NCI-H446 treated with DMSO at 0.1 percent for 48 hours (cell line): Measurements from ENCODE around the gene PRR9.
"Not testable (repeated sequence)": the region's sequence is repeated elsewhere in the genome, so short reads cannot be mapped to it uniquely, and the experiment has no call there.

Source experiments
- DNase-seq: peaks from one replicate; lab custom pipeline; 2025; lab: John Stamatoyannopoulos, UW

Gene PRR9

GRCh38 chr1:153229076-153229829 lies 11.9 kb downstream of the PRR9 start:
- DNase-seq, result not testable (repeated sequence)

- DNase-seq, result no peak
Observed at GRCh38 chr1:153231363-153231762, 14.0 kb downstream of the PRR9 start.

GRCh38 chr1:153231785-153232184 lies 14.4 kb downstream of the PRR9 start:
- DNase-seq, result no peak

GRCh38 chr1:153232553-153232952 lies 15.2 kb downstream of the PRR9 start:
- no peak for DNase-seq

- no peak for DNase-seq
Observed at GRCh38 chr1:153233448-153233847, 16.1 kb downstream of the PRR9 start.

GRCh38 chr1:153238527-153238926 lies 21.1 kb downstream of the PRR9 start:
- no peak for DNase-seq

GRCh38 chr1:153242160-153242559 lies 24.8 kb downstream of the PRR9 start:
- no peak for DNase-seq

- DNase-seq, result no peak
Observed at GRCh38 chr1:153245466-153245865, 28.1 kb downstream of the PRR9 start.

- no peak for DNase-seq
Observed at GRCh38 chr1:153246018-153246417, 28.6 kb downstream of the PRR9 start.

- no peak for DNase-seq
Observed at GRCh38 chr1:153246825-153247224, 29.4 kb downstream of the PRR9 start.

- no peak for DNase-seq
Observed at GRCh38 chr1:153248176-153248879, 30.9 kb downstream of the PRR9 start.

- DNase-seq, result no peak
Observed at GRCh38 chr1:153250166-153250565, 32.8 kb downstream of the PRR9 start.

- DNase-seq, result no peak
Observed at GRCh38 chr1:153251087-153251486, 33.7 kb downstream of the PRR9 start.

- DNase-seq, result no peak
Observed at GRCh38 chr1:153251562-153251961, 34.2 kb downstream of the PRR9 start.

- no peak for DNase-seq
Observed at GRCh38 chr1:153251988-153252387, 34.6 kb downstream of the PRR9 start.

GRCh38 chr1:153253076-153253475 lies 35.7 kb downstream of the PRR9 start:
- DNase-seq, result no peak

GRCh38 chr1:153253693-153254092 lies 36.3 kb downstream of the PRR9 start:
- DNase-seq, result no peak

GRCh38 chr1:153259387-153259786 lies 42.0 kb downstream of the PRR9 start, which contains the start of gene LORICRIN:
LORICRIN (plus strand) TSS chr1:153259687; CDS start chr1:153260950, 1,263 bp downstream.
- no peak for DNase-seq

GRCh38 chr1:153260585-153261280 lies 43.3 kb downstream of the PRR9 start:
- DNase-seq, result no peak

GRCh38 chr1:153261281-153262069 lies 44.1 kb downstream of the PRR9 start:
- no peak for DNase-seq

- DNase-seq, result no peak
Observed at GRCh38 chr1:153262070-153262366, 44.6 kb downstream of the PRR9 start.

GRCh38 chr1:153262462-153263157 lies 45.2 kb downstream of the PRR9 start:
- DNase-seq, result no peak
